Panc1 (cell line): ENCODE measurements around the gene TLE5. TPM values are rescaled to one million over a fixed set of nuclear protein-coding genes. Genes with fewer than 3 reads are reported as not detected.

ENCODE experiments used
- ATAC-seq: fragments of 200-7000 bp; cut with Tn5 transposase; 2 replicates; pipeline ENCODE4 v1.9.1; 2020; ENCODE audit warnings: mild to moderate bottlenecking, moderate library complexity
- BruUV-seq: library from RNA; stranded (reverse); fragments of 400-500 nt; replicated peaks from 2 replicates; lab custom pipeline; 2021; lab: Mats Ljungman, UMichigan
- CTCF ChIA-PET: fragments of 300-600 bp; sonication (Branson Sonifier 250); formaldehyde crosslinking; loops from one replicate; lab custom pipeline; 2022; ENCODE audit warnings: antibody characterized with exemption; lab: Charles Lee
- POLR2A ChIA-PET: fragments of 300-600 bp; sonication (Branson Sonifier 250); formaldehyde crosslinking; loops from one replicate; lab custom pipeline; 2022; ENCODE audit warnings: antibody characterized with exemption; lab: Charles Lee
- DNase-seq: peaks from one replicate; pipeline ENCODE4 v3.0.0-alpha.2; 2010; ENCODE audit warnings: low read depth, low spot score
- H3K27ac ChIP-seq: 2 replicates; pipeline ENCODE4 v1.5.1; 2011; ENCODE audit warnings: mild to moderate bottlenecking, low read length, inconsistent platforms
- H3K27me3 ChIP-seq: fragments of 200-500 bp; sonication (Bioruptor generic); 2 replicates; pipeline ENCODE4 v1.6.0; 2014; ENCODE audit warnings: low read length, inconsistent platforms; ENCODE audit not compliant: control insufficient read depth, insufficient read depth
- H3K36me3 ChIP-seq: fragments of 200-500 bp; sonication (Bioruptor generic); 2 replicates; pipeline ENCODE4 v1.5.1; 2014; ENCODE audit warnings: inconsistent platforms, mild to moderate bottlenecking, low read length, moderate library complexity; ENCODE audit not compliant: control insufficient read depth, insufficient read depth
- H3K4me1 ChIP-seq: 2 replicates; pipeline ENCODE4 v1.5.1; 2011; ENCODE audit warnings: inconsistent platforms, mild to moderate bottlenecking, low read length, moderate library complexity; ENCODE audit not compliant: control insufficient read depth, insufficient read depth
- H3K4me3 ChIP-seq, 2 experiments: 2 replicates each; pipeline ENCODE4 v1.5.1; 2011 to 2012; ENCODE audit warnings: low read depth in 2 of 2, low read length in 2 of 2, mild to moderate bottlenecking in 2 of 2, inconsistent platforms in 1 of 2, moderate library complexity in 1 of 2
- H3K9me3 ChIP-seq: fragments of 200-500 bp; sonication (Bioruptor generic); 2 replicates; pipeline ENCODE4 v1.5.1; 2014; ENCODE audit warnings: low read depth, mild to moderate bottlenecking, inconsistent platforms, low read length, moderate library complexity; ENCODE audit not compliant: control insufficient read depth, insufficient read depth
- POLR2AphosphoS5 ChIP-seq: IDR thresholded peaks from 2 replicates; pipeline ENCODE4 v1.6.1; 2012; ENCODE audit warnings: mild to moderate bottlenecking, low read depth, low read length, moderate library complexity
- SIN3A ChIP-seq: IDR thresholded peaks from 2 replicates; pipeline ENCODE4 v1.6.1; 2012; ENCODE audit warnings: low read depth, mild to moderate bottlenecking, low read length, moderate library complexity, borderline replicate concordance; ENCODE audit not compliant: insufficient read depth
- TCF7L2 ChIP-seq: IDR thresholded peaks from 2 replicates; pipeline ENCODE4 v1.6.1; 2011; ENCODE audit warnings: mild to moderate bottlenecking, low read depth, low read length, inconsistent platforms
- in situ Hi-C: cut with HindIII; loops from 2 replicates; pipeline ENCODE4 v1.10.0; 2016; ENCODE audit warnings: low sequenced_read_pairs, low pct_unique_long_range_greater_than_20kb
- intact Hi-C: fragments of 100-400 bp; cut with micrococcal nuclease; formaldehyde crosslinking; loops from one replicate; pipeline ENCODE4 v1.10.0; 2022; ENCODE audit not compliant: unreplicated experiment
- total RNA-seq: library from RNA; stranded (reverse); gene quantifications from one replicate; pipeline ENCODE4 v1.2.1, GENCODE V29; 2021; ENCODE audit not compliant: unreplicated experiment
- TF ChIP-seq, protein P1 (sequence below), 2 experiments: IDR thresholded peaks; 2 replicates each; pipeline ENCODE4 v1.6.1; 2011 to 2012; ENCODE audit warnings: low read depth in 2 of 2, control low read depth in 1 of 2, low read length in 1 of 2, mild to moderate bottlenecking in 1 of 2, moderate library complexity in 1 of 2; ENCODE audit not compliant: insufficient read depth in 1 of 2
- TF ChIP-seq, protein P2 (sequence below): fragments of 450-650 bp; IDR thresholded peaks from 2 replicates; pipeline ENCODE4 v1.5.1; 2017; ENCODE audit warnings: mild to moderate bottlenecking

Gene TLE5
- total RNA-seq, 1 experiment from 2014 or later = 287 TPM

DNA sequence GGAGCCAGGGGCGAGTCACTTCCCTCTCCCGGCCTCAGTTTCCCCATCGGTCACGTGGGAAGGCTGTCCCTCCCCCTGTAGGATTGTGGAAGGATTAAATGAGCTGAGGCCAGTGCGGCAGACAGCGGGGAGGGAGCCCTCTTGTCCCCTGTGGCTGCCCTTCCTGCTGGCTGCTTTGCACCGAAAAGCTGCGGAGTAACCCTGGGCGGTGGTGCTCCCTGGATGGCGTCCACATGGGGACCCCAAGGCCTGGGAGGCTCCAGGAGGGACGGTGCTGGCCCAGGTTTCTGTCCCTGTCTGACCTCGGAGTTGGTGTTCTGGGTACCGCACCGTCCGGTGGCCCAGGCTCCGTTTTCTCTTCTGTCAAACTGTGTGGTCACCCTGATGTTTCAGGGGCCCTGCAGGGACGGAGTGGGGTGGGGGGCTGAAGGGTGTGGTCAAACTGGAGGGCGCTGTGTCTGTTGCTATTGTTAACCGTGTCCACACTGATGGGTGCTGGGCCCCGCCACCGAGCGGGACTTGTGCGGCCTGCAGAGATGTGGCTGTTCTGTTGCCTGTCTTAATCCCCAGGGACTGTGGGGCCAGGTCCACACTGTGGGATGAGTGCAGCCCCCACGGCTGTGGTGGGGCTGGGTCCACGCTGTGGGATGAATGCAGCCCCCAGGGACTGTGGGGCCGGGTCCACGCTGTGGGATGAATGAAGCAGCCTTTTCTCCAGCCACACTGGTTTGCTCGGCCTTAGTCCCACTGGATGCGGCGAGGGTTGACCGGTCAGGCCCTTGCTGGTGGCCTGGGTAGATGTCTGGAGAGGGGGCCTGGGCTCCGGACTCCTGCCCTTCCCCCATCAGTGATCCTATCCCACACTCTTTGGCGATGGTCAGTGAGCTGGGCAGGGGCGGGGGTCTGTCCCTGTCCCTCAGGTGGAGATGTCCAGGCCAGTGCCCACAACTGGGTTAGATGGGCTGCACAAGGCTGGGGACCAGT lies 38.7 kb upstream of the TLE5 start:
- H3K4me3 ChIP-seq = no peak overlapping the region
- TF ChIP-seq, protein P1, sequence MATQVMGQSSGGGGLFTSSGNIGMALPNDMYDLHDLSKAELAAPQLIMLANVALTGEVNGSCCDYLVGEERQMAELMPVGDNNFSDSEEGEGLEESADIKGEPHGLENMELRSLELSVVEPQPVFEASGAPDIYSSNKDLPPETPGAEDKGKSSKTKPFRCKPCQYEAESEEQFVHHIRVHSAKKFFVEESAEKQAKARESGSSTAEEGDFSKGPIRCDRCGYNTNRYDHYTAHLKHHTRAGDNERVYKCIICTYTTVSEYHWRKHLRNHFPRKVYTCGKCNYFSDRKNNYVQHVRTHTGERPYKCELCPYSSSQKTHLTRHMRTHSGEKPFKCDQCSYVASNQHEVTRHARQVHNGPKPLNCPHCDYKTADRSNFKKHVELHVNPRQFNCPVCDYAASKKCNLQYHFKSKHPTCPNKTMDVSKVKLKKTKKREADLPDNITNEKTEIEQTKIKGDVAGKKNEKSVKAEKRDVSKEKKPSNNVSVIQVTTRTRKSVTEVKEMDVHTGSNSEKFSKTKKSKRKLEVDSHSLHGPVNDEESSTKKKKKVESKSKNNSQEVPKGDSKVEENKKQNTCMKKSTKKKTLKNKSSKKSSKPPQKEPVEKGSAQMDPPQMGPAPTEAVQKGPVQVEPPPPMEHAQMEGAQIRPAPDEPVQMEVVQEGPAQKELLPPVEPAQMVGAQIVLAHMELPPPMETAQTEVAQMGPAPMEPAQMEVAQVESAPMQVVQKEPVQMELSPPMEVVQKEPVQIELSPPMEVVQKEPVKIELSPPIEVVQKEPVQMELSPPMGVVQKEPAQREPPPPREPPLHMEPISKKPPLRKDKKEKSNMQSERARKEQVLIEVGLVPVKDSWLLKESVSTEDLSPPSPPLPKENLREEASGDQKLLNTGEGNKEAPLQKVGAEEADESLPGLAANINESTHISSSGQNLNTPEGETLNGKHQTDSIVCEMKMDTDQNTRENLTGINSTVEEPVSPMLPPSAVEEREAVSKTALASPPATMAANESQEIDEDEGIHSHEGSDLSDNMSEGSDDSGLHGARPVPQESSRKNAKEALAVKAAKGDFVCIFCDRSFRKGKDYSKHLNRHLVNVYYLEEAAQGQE (IDR thresholded peaks at IDR 0.05; ENCODE audit: insufficient read depth in 1 of 2, low read depth in 2 of 2, low read length in 1 of 2) = no peak
- TF ChIP-seq TCF7L2 (no peak), POLR2AphosphoS5 (no peak), SIN3A (no peak)
- TF ChIP-seq, protein P2, sequence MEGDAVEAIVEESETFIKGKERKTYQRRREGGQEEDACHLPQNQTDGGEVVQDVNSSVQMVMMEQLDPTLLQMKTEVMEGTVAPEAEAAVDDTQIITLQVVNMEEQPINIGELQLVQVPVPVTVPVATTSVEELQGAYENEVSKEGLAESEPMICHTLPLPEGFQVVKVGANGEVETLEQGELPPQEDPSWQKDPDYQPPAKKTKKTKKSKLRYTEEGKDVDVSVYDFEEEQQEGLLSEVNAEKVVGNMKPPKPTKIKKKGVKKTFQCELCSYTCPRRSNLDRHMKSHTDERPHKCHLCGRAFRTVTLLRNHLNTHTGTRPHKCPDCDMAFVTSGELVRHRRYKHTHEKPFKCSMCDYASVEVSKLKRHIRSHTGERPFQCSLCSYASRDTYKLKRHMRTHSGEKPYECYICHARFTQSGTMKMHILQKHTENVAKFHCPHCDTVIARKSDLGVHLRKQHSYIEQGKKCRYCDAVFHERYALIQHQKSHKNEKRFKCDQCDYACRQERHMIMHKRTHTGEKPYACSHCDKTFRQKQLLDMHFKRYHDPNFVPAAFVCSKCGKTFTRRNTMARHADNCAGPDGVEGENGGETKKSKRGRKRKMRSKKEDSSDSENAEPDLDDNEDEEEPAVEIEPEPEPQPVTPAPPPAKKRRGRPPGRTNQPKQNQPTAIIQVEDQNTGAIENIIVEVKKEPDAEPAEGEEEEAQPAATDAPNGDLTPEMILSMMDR = no peak
- no peaks in the 10 kb centered on the region for H3K36me3 ChIP-seq
- intact Hi-C loops = no loop called here
- DNase-seq (no peak), ATAC-seq (no peak)
- POLR2A ChIA-PET = no interaction called here
- no peaks in the 10 kb centered on the region for H3K9me3 ChIP-seq
- in situ Hi-C loops = no loop called here
- peaks cover 25% of the 10 kb centered on the region for H3K4me1 ChIP-seq
- BruUV-seq = no TSS peak
- no peak overlapping the region for H3K27ac ChIP-seq
- CTCF ChIA-PET = no interaction called here
- H3K27me3 ChIP-seq = no peaks in the 10 kb centered on the region

DNA sequence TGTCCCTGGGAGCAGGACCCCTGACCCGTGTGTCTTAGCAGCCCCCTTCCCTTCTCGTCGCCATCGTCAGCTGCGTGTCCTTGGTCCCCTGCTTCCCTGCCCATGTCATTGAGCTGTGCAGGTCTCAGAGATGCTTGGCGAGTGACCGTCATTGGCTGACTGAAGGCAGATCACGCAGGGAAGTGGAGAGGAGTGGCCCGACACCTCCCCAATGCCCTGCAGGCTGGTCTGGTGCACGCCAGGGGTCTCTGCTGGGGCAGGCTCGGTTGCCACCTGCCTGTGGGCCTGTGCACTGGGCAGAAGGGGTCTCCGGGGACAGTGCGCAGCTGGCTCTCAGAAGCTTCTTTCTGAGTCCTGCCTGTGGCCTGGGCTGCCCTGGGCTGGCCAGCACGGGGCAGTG lies 38.0 kb upstream of the TLE5 start:
- intact Hi-C loops (no loop called here), in situ Hi-C loops (no loop called here)
- H3K27ac ChIP-seq = no peak overlapping the region
- no TSS peak for BruUV-seq
- H3K9me3 ChIP-seq = no peaks in the 10 kb centered on the region
- H3K4me1 ChIP-seq = peaks cover 22% of the 10 kb centered on the region
- ChIA-PET CTCF (no interaction called here), POLR2A (no interaction called here)
- DNase-seq (no peak), ATAC-seq (no peak)
- TF ChIP-seq, protein P1 (IDR thresholded peaks at IDR 0.05; ENCODE audit: insufficient read depth in 1 of 2, low read depth in 2 of 2, low read length in 1 of 2) = no peak
- TF ChIP-seq, protein P2 = no peak
- TF ChIP-seq TCF7L2 (no peak), SIN3A (no peak), POLR2AphosphoS5 (no peak)
- no peak overlapping the region for H3K4me3 ChIP-seq
- H3K27me3 ChIP-seq = no peaks in the 10 kb centered on the region
- no peaks in the 10 kb centered on the region for H3K36me3 ChIP-seq
